A549 (cell line): Measurements from ENCODE around the gene TMEM51. TPM values are rescaled to one million over a fixed set of nuclear protein-coding genes. Genes with fewer than 3 reads are reported as not detected.

ENCODE experiments used
- ATAC-seq, 2 experiments: fragments of 200-7000 bp in 1 of 2; fragments of >200 bp in 1 of 2; cut with Nextera tagmentation in 1 of 2; cut with Tn5 transposase in 1 of 2; 3 replicates each; pipeline versions ENCODE4 v1.8.0 to v1.9.1; 2018 to 2020; ENCODE audit warnings: mild to moderate bottlenecking in 1 of 2, moderate library complexity in 1 of 2
- CTCF ChIA-PET: fragments of 300-600 bp; sonication (Branson Sonifier 250); formaldehyde crosslinking; extraction: SDS; loops from one replicate; lab custom pipeline; 2021; ENCODE audit warnings: antibody characterized with exemption, inconsistent platforms; lab: Yijun Ruan, JAX
- POLR2A ChIA-PET: fragments of 350-600 bp; formaldehyde crosslinking; extraction: SDS; loops from one replicate; lab custom pipeline; 2021; ENCODE audit warnings: antibody characterized with exemption, inconsistent platforms; lab: Yijun Ruan, JAX
- DNase-seq, 2 experiments: peaks; one replicate each; pipeline versions ENCODE4 v3.0.0 to v3.0.0-alpha.2; 2011 to 2016; ENCODE audit warnings: low read depth in 1 of 2, low spot score in 1 of 2
- FAIRE-seq: peaks from 2 replicates; lab custom pipeline; 2011; peaks lifted over from hg19 to GRCh38; lab: Jason Lieb, UNC
- H3K27ac ChIP-seq, 2 experiments: fragments of >200 bp; sonication (Bioruptor Twin); formaldehyde crosslinking; 3 replicates each; pipeline ENCODE4 v1.5.1; 2016 to 2017
- H3K4me1 ChIP-seq: fragments of >200 bp; sonication (Bioruptor Twin); formaldehyde crosslinking; 3 replicates; pipeline ENCODE4 v1.6.1; 2016
- H3K4me2 ChIP-seq: fragments of >200 bp; sonication (Bioruptor Twin); formaldehyde crosslinking; 3 replicates; pipeline ENCODE4 v1.6.1; 2016
- H3K4me3 ChIP-seq: fragments of >200 bp; sonication (Bioruptor Twin); formaldehyde crosslinking; 3 replicates; pipeline ENCODE4 v1.5.1; 2016
- H3K9me3 ChIP-seq: fragments of >200 bp; sonication (Bioruptor Twin); formaldehyde crosslinking; 3 replicates; pipeline ENCODE4 v1.6.1; 2016
- BHLHE40 ChIP-seq: IDR thresholded peaks from 2 replicates; pipeline ENCODE4 v1.6.1; 2012; ENCODE audit warnings: low read depth, low read length, inconsistent platforms
- CBX2 ChIP-seq: fragments of 200-600 bp; sonication (generic); IDR thresholded peaks from 2 replicates; pipeline ENCODE4 v1.6.1; 2016; ENCODE audit warnings: low read depth, mild to moderate bottlenecking, borderline replicate concordance
- CBX8 ChIP-seq: fragments of 200-600 bp; sonication (generic); IDR thresholded peaks from 2 replicates; pipeline ENCODE4 v1.6.1; 2016
- CHD2 ChIP-seq: fragments of 150-350 bp; IDR thresholded peaks from 2 replicates; pipeline ENCODE4 v1.6.1; 2014; ENCODE audit warnings: low read length; ENCODE audit not compliant: partially characterized antibody
- FOXS1 ChIP-seq: fragments of 250-450 bp; sonication (Bioruptor Pico); IDR thresholded peaks from 2 replicates; pipeline ENCODE4 v1.5.0; 2020; ENCODE audit warnings: mild to moderate bottlenecking, moderate library complexity
- GATA3 ChIP-seq: IDR thresholded peaks from 2 replicates; pipeline ENCODE4 v1.6.1; 2012; ENCODE audit warnings: borderline replicate concordance
- HEYL ChIP-seq: fragments of 250-450 bp; sonication (Bioruptor Pico); IDR thresholded peaks from 2 replicates; pipeline ENCODE4 v1.8.0; 2021; ENCODE audit warnings: mild to moderate bottlenecking, moderate library complexity
- HOXA7 ChIP-seq: fragments of 250-450 bp; sonication (Bioruptor Pico); IDR thresholded peaks from 2 replicates; pipeline ENCODE4 v1.5.0; 2020; ENCODE audit warnings: mild to moderate bottlenecking, moderate library complexity
- MAZ ChIP-seq: fragments of 150-350 bp; IDR thresholded peaks from 2 replicates; pipeline ENCODE4 v1.6.1; 2014; ENCODE audit warnings: antibody characterized with exemption, low read depth, low read length, borderline replicate concordance
- MYC ChIP-seq: IDR thresholded peaks from 2 replicates; pipeline ENCODE4 v1.6.1; 2012; ENCODE audit warnings: mild to moderate bottlenecking, inconsistent platforms, low read length, improper control_type of control experiment, borderline replicate concordance
- NPAS2 ChIP-seq: fragments of 250-450 bp; sonication (Bioruptor Pico); IDR thresholded peaks from 2 replicates; pipeline ENCODE4 v1.8.0; 2022; ENCODE audit warnings: mild to moderate bottlenecking, moderate library complexity, borderline replicate concordance
- NR3C1 ChIP-seq: fragments of >200 bp; sonication (Bioruptor Twin); formaldehyde crosslinking; IDR thresholded peaks from 3 replicates; pipeline ENCODE4 v1.6.1; 2017
- PHF8 ChIP-seq: fragments of 200-600 bp; sonication (generic); IDR thresholded peaks from 2 replicates; pipeline ENCODE4 v1.6.1; 2016; ENCODE audit warnings: low read depth, mild to moderate bottlenecking, antibody characterized with exemption, moderate library complexity, borderline replicate concordance
- RARB ChIP-seq: fragments of 250-450 bp; sonication (Bioruptor Pico); IDR thresholded peaks from 2 replicates; pipeline ENCODE4 v1.8.0; 2021; ENCODE audit warnings: mild to moderate bottlenecking, moderate library complexity
- TP53 ChIP-seq: fragments of 250-450 bp; sonication (Bioruptor Pico); IDR thresholded peaks from 2 replicates; pipeline ENCODE4 v1.5.0; 2021; ENCODE audit warnings: mild to moderate bottlenecking, moderate library complexity
- ZC3H11A ChIP-seq: fragments of 450-650 bp; IDR thresholded peaks from 2 replicates; pipeline ENCODE4 v1.6.1; 2014; ENCODE audit warnings: antibody characterized with exemption, mild to moderate bottlenecking
- WGBS: methylation state at CpG from one replicate; pipeline ENCODE4 v1.1.6; 2017; ENCODE audit errors: missing lambda C conversion rate; 5-methylcytosine and 5-hydroxymethylcytosine counted together
- polyA plus RNA-seq, 4 experiments: library from polyadenylated mRNA; depleted of rRNA in 3 of 4; stranded (reverse); fragments of >200 nt; fragmentation: RNase III in 1 of 4; extraction: RNeasy Plus Mini Kit Qiagen cat#74134 plus additional on column Dnase treatment in 1 of 4; gene quantifications; 2 replicates in 3 of 4; 3 replicates in 1 of 4; pipeline ENCODE4 v1.2.3, GENCODE V29; 2011 to 2017
- TF ChIP-seq, protein P1 (sequence below): fragments of 250-450 bp; sonication (Bioruptor Pico); IDR thresholded peaks from 2 replicates; pipeline ENCODE4 v1.5.0; 2021; ENCODE audit warnings: mild to moderate bottlenecking, moderate library complexity, borderline replicate concordance
- TF ChIP-seq, protein P2 (sequence below): IDR thresholded peaks from 2 replicates; pipeline ENCODE4 v1.6.1; 2012
- TF ChIP-seq, protein P3 (sequence below): fragments of 200-600 bp; sonication (generic); IDR thresholded peaks from 2 replicates; pipeline ENCODE4 v1.6.1; 2016; ENCODE audit warnings: antibody characterized with exemption, mild to moderate bottlenecking, moderate library complexity

Gene TMEM51
- polyA plus RNA-seq, 2 of the 4 experiments (the other 2 are of a cell fraction): 20.0 to 22.8 TPM

DNA sequence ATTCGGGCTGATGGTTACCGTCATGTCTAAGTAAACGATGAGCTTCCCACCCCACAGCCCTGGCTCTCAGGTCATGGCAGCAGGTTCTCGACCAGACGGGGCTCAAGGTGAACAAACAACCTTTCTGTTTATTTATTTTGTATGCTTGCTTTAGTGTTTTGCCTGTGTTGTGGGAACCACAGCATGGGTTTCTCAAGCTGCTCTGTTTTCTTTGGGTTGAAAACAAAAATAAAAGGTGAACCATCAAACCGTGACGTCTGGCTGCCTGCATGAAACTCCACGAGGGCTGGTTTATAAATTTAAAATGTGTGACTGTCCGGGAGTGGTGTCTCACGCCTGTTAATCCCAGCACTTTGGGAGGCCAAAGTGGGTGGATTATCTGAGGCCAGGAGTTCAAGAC lies 28.0 kb downstream of the TMEM51 start:
- ChIA-PET POLR2A (no interaction called here), CTCF (interaction anchor here (1.1 to 4.9 kb wide), 5 partner anchors 18 to 91 kb away, joined by 3 to 28 read pairs (median 4); partner anchors contain the start of gene TMEM51)
- Histone ChIP-seq H3K4me3 (no peak overlapping the region), H3K27ac (peak overlapping the region in 1 of 2 experiments; percentile 88; a peak in 3 of 6 replicates), H3K4me1 (peaks cover 68% of the 10 kb centered on the region), H3K4me2 (peak overlapping the region; percentile 31; the same call in 1 of the 3 replicates), H3K9me3 (no peaks in the 10 kb centered on the region)
- TF ChIP-seq, protein P1, sequence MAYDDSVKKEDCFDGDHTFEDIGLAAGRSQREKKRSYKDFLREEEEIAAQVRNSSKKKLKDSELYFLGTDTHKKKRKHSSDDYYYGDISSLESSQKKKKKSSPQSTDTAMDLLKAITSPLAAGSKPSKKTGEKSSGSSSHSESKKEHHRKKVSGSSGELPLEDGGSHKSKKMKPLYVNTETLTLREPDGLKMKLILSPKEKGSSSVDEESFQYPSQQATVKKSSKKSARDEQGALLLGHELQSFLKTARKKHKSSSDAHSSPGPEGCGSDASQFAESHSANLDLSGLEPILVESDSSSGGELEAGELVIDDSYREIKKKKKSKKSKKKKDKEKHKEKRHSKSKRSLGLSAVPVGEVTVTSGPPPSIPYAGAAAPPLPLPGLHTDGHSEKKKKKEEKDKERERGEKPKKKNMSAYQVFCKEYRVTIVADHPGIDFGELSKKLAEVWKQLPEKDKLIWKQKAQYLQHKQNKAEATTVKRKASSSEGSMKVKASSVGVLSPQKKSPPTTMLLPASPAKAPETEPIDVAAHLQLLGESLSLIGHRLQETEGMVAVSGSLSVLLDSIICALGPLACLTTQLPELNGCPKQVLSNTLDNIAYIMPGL (CRISPR knock-in tag): no peak
- no peak for TF ChIP-seq MYC
- TF ChIP-seq FOXS1 (CRISPR knock-in tag): no peak
- WGBS: 62% methylated on average over 10 of the region's 10 CpGs
- no peak for FAIRE-seq
- DNase-seq: no peak
- ATAC-seq: no peak

DNA sequence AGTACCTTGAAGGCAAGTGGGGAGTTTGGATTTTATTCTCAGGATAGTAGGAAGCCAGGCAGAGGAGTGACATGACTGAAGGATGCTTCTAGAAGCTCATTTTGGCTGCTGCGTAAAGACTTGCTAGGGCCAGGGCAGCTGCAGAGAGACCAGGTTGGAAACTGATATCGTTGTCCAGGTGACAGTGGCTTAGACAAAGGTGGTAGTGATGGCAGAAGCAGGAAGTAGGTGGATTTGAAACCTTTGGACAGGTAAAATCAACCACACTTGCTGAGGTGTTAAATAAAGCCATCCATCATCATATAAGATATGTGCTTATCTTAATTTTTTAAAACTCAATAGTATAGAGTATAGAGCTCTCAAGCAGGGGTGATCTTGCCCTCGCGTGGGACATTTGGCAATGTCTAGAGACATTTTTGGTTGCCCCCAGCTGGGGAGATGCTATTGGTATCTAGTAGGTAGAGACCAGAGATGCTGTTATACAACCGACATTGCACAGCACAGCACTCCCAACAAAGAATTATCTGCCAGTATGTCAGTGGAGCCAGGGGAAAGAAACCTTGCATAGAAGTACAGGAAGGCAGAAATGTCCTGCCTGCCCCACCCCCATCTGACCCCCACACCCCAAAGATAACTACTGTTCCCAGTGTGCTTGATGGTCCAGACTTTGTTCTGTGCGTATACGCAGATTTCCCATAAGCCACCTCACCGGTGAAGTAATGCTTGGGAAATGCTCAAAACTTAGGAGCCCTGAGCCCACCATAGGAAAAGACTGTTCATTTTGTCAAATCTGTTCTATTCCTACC lies 31.1 kb downstream of the TMEM51 start:
- Histone ChIP-seq H3K4me1 (peaks cover 71% of the 10 kb centered on the region), H3K4me3 (no peak overlapping the region), H3K9me3 (no peaks in the 10 kb centered on the region), H3K4me2 (no peak overlapping the region), H3K27ac (peak overlapping the region in 1 of 2 experiments; percentile 13; a peak in 2 of 6 replicates)
- CTCF ChIA-PET: interaction anchor here (4.9 kb wide), 1 partner anchor 33 kb away, joined by 28 read pairs; the partner anchor contains the start of gene TMEM51
- DNase-seq: no peak
- FAIRE-seq: no peak
- WGBS: 80% methylated on average over 8 of the region's 8 CpGs
- TF ChIP-seq HOXA7 (CRISPR knock-in tag) (no peak), CHD2 (no peak), HEYL (no peak)
- no peak for ATAC-seq
- POLR2A ChIA-PET: no interaction called here

DNA sequence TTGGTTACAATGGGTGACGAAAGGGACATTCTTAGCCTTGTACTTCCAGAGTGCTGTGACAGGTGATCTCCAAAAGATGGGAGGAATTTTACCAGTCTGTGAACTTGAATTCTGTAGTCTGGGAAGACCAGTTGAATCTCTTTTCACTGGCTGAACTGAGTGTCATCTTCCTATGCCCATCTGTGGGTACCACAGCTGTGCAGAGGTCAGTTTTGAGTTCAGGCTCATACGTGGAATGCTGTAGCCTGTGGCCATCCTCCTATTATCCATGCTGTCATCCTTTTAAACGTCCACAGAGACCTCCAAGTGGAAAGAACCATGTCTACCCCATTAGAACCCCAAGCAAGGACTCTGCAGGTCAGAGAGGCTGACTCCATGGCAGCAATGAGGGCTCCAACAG lies 32.1 kb downstream of the TMEM51 start:
- DNase-seq: no peak
- no peak for FAIRE-seq
- Histone ChIP-seq H3K4me2 (no peak overlapping the region), H3K4me3 (no peak overlapping the region), H3K27ac (peak overlapping the region in 1 of 2 experiments; percentile 92; a peak in 3 of 6 replicates), H3K4me1 (peaks cover 71% of the 10 kb centered on the region), H3K9me3 (no peaks in the 10 kb centered on the region)
- 89% methylated on average over 2 of the region's 3 CpGs for WGBS
- TF ChIP-seq MAZ (no peak), CBX8 (no peak), TP53 (CRISPR knock-in tag) (no peak), GATA3 (no peak), CHD2 (no peak), PHF8 (no peak), NR3C1 (no peak), CBX2 (no peak), ZC3H11A (no peak), NPAS2 (CRISPR knock-in tag) (no peak), BHLHE40 (no peak), RARB (no peak)
- TF ChIP-seq, protein P2, sequence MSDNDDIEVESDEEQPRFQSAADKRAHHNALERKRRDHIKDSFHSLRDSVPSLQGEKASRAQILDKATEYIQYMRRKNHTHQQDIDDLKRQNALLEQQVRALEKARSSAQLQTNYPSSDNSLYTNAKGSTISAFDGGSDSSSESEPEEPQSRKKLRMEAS: no peak
- TF ChIP-seq, protein P3, sequence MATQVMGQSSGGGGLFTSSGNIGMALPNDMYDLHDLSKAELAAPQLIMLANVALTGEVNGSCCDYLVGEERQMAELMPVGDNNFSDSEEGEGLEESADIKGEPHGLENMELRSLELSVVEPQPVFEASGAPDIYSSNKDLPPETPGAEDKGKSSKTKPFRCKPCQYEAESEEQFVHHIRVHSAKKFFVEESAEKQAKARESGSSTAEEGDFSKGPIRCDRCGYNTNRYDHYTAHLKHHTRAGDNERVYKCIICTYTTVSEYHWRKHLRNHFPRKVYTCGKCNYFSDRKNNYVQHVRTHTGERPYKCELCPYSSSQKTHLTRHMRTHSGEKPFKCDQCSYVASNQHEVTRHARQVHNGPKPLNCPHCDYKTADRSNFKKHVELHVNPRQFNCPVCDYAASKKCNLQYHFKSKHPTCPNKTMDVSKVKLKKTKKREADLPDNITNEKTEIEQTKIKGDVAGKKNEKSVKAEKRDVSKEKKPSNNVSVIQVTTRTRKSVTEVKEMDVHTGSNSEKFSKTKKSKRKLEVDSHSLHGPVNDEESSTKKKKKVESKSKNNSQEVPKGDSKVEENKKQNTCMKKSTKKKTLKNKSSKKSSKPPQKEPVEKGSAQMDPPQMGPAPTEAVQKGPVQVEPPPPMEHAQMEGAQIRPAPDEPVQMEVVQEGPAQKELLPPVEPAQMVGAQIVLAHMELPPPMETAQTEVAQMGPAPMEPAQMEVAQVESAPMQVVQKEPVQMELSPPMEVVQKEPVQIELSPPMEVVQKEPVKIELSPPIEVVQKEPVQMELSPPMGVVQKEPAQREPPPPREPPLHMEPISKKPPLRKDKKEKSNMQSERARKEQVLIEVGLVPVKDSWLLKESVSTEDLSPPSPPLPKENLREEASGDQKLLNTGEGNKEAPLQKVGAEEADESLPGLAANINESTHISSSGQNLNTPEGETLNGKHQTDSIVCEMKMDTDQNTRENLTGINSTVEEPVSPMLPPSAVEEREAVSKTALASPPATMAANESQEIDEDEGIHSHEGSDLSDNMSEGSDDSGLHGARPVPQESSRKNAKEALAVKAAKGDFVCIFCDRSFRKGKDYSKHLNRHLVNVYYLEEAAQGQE: no peak
- ChIA-PET POLR2A (no interaction called here), CTCF (no interaction called here)
- ATAC-seq: no peak
